HG03571 (cell line): ENCODE data around the gene TAS2R30.
"Not testable (repeated sequence)": the region's sequence is repeated elsewhere in the genome, so short reads cannot be mapped to it uniquely, and the experiment has no call there.

Experiments
- ATAC-seq: cut with Tn5 transposase; IDR thresholded peaks from one replicate; pipeline ENCODE4 v1.9.1; 2021; ENCODE audit not compliant: unreplicated experiment

The TAS2R30 gene

DNA sequence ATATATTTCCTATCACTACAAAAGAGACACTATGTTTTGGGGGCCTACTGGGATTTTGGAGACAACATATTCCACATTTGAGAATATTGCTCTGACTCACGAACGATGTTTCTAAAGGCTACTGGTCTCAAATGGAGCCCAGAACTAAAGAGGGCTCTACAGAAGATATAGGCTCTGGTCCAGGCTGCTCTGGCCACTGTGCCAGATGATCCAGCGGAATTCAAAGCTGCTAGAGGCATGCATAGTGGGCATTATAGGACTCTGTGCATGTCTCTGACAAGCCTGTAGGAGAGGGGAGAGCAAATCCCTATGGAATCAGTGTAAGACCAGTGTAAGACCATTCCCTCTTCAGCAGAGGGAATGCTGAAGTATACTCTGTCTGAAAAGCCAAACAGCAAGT, 4.1 kb downstream of the TAS2R30 start:
- ATAC-seq = no peak

DNA sequence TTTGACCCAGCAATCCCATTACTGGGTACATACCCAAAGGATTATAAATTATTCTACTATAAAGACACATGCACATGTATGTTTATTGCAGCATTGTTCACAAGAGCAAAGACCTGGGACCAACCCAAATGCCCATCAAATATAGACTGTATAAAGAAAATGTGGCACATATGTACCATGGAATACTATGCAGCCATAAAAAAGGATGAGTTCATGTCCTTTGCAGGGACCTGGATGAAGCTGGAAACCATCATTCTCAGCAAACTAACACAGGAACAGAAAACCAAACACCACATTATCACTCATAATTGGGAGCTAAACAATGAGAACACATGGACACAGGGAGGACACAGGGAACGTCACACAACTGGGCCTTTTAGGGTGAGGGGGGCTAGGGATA, 20.3 kb downstream of the TAS2R30 start:
- not testable (repeated sequence) for ATAC-seq

DNA sequence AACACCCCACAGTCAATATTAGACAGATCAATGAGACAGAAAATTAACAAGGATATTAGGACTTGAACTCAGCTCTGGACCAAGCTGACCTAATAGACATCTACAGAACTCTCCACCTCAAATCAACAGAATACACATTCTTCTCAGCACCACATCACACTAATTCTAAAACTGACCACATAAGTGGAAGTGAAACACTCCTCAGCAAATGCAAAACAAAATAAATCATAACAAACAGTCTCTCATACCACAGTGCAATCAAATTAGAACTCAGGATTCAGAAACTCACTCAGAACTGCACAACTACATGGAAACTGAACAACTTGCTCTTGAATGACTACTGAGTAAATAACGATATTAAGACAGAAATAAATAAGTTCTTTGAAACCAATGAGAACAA, 23.2 kb downstream of the TAS2R30 start:
- not testable (repeated sequence) for ATAC-seq

DNA sequence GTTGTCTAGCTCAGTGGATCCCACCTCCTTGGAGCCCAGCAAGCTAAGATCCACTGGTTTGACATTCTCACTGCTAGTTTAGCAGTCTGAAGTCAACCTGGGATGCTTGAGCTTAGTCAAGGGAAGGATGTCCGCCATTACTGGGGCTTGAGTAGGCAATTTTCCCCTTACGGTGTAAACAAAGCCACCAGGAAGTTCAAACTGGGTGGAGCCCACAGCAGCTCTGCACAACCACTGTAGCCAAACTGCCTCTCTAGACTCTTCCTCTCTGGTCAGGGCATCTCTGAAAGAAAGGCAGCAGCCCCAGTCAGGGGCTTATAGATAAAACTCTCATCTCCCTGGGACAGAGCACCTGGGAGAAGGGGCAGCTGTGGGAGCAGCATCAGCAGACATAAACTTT, 25.6 kb downstream of the TAS2R30 start:
- ATAC-seq = no peak

DNA sequence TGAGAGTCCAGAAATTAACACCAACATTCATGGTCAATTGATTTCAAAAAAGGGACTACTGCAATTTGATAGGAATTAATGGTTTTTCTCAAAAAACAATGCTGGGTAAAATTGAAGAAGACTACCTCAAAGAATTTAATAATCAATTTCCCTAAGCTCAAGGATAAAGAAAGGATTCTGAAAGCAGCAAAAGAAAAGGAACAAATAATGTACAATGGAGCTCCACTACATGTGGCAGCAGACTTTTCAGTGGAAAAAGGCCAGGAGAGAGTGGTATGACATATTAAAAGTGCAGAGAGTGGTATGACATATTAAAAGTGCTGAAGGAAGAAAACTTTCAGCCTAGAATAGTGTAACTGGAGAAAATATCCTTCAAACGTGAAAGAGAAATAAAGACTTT, 26.7 kb downstream of the TAS2R30 start:
- no peak for ATAC-seq

DNA sequence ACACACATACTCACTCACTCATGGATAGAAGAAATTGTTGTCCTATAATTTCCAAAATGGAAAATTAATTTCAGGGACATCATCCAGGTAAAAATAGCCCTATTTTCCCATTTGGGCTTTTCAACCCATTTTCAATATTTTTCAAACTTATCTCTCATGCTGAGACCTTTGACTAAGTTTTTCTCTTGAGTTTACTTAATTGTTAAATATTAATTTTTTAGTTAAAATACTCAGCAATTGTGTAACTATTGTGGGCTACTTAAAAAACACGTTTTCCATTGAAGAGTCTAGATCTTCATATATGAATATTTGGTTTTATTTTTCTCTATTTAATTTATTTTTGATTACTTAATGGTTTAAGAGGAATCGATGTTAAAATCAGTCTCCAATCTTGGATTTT, 28.2 kb downstream of the TAS2R30 start:
- ATAC-seq = no peak

DNA sequence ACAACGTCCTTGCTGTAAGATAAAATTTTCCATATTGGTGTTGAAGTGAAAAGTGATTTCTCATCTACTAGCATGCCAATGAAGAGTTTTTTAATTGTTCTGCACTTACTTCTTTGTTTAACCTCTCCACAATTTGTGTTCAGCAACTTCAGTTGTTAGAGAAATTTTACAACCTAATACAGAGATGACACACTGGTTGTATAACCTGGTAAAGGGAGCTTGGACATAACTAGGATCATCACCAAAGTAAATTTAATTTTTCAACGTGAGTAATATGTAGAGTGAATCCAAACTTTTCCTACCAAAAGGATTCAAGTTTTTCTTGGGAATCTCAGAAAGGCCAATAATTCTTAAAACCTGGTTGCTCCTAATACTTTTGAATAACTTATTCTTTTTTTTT, 28.9 kb downstream of the TAS2R30 start:
- ATAC-seq = no peak

DNA sequence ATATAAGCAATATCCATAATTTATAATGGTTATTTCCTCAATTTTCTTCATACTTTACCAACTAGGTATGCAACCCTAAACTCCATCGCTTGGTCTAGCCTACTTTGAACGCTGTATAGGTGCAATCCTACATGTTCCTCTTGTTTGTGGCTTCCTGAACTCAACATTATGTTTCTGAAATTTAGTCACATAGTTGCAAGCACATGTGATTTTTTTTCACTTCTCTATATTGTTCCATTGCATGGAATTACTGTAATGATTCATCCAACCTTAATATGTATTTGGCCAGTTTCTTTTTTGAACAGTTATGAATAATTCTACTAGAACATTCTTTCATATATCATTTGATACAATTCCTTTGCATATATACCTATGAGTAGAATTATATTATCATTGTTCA, 39.5 kb downstream of the TAS2R30 start:
- ATAC-seq = not testable (repeated sequence)

DNA sequence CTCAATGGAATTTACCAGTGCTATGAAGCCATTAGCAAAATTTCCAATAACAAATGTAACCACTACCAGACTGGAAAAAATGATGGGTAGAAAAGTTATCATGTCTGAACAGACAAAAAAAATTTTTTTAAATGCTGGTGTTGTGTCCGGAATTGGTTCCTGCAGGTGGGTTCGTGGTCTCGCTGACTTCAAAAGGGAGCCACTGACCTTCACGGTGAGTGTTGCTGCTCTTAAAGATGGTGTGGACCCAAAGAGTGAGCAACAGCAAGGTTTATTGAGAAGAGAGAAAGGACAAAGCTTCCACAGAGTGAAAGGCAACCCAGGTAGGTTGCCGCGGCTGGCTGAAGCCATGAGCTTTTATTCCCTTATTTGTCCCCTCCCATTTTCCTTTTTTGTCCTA, 42.3 kb downstream of the TAS2R30 start, which contains the start of gene TAS2R43:
Gene TAS2R43 (minus strand): TSS at position 186 of the 400 bp plus-strand sequence. CDS start 84 bp downstream, at position 102.
- ATAC-seq = no peak

DNA sequence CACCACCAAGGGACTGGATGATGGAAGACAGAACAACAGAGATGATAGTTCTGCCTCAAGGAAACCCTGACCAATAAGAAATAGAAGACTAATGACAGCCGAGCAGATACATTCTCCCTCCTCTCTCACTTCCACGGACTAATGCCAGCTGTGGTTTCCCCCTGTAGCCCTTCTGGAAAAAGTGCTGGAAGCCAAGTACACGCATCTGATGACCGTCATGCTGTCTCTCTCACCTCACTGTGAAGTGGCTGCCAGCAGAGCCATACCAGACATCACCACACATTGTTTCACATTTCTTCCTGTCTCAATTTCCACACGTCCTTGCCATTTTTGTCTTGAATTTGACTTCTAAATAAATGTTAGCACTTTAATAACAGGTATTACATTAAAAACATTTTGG, 45.2 kb downstream of the TAS2R30 start:
- ATAC-seq = no peak

DNA sequence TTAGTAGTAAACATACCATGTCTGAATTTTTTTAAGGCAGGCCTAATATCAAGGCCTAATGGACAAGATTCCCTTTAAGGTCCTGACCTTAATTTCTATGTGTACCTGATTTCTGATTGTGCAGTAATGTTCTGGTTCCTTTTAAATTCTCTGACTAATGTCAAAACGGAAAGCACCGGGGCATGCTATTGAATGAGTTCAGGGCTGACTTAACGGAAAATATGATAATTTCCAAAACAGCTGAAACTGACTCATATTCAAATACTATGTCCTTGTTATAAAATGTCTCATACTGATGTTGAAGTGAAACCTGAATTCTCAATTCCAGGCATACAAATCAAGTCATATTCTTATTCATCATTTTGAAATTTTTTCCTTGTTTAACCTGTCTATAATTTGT, 49.0 kb downstream of the TAS2R30 start:
- peak; percentile 60 for ATAC-seq
